H1 (cell line): ENCODE measurements around the gene IL1RL1. TPM values are rescaled to one million over a fixed set of nuclear protein-coding genes. Genes with fewer than 3 reads are reported as not detected.

Experiments used
- BACH1 ChIP-seq: IDR thresholded peaks from 2 replicates; pipeline ENCODE4 v1.6.1; 2012; ENCODE audit warnings: low read length, improper control_type of control experiment
- BCL11A ChIP-seq, 2 experiments: IDR thresholded peaks; one replicate each; pipeline ENCODE4 v1.6.1; 2011; ENCODE audit warnings: low read depth in 2 of 2, low read length in 2 of 2, mild to moderate bottlenecking in 2 of 2
- CHD1 ChIP-seq: IDR thresholded peaks from 2 replicates; pipeline ENCODE4 v1.6.1; 2012; ENCODE audit warnings: low read depth, low read length, improper control_type of control experiment
- CTBP2 ChIP-seq: IDR thresholded peaks from 2 replicates; pipeline ENCODE4 v1.7.0; 2011; ENCODE audit warnings: borderline replicate concordance, mild to moderate bottlenecking, moderate library complexity, mixed read lengths, low read length; ENCODE audit not compliant: insufficient read depth, insufficient read length
- EP300 ChIP-seq, 2 experiments: IDR thresholded peaks; 1 replicate in 1 of 2; 2 replicates in 1 of 2; pipeline ENCODE4 v1.6.1; 2011 to 2012; ENCODE audit warnings: low read depth in 2 of 2, low read length in 2 of 2, mild to moderate bottlenecking in 2 of 2, borderline replicate concordance in 1 of 2, inconsistent platforms in 1 of 2, moderate library complexity in 1 of 2
- EZH2 ChIP-seq: fragments of 200-600 bp; sonication (generic); IDR thresholded peaks from 2 replicates; pipeline ENCODE4 v1.7.1; 2012; ENCODE audit warnings: low read depth, mild to moderate bottlenecking, moderate library complexity, low read length, inconsistent platforms; ENCODE audit not compliant: severe bottlenecking
- GABPA ChIP-seq: IDR thresholded peaks from 2 replicates; pipeline ENCODE4 v1.6.1; 2011; ENCODE audit warnings: mild to moderate bottlenecking, low read length, moderate library complexity, borderline replicate concordance; ENCODE audit not compliant: insufficient read depth
- HDAC6 ChIP-seq: IDR thresholded peaks from one replicate; pipeline ENCODE4 v1.7.1; 2012; ENCODE audit warnings: low read depth, mild to moderate bottlenecking, inconsistent platforms, low read length, moderate library complexity
- JUND ChIP-seq: IDR thresholded peaks from 2 replicates; pipeline ENCODE4 v1.6.1; 2011; ENCODE audit warnings: mild to moderate bottlenecking, improper control_type of control experiment, low read length
- KDM1A ChIP-seq: fragments of 200-600, 300-600 bp; sonication (generic); IDR thresholded peaks from 2 replicates; pipeline ENCODE4 v1.7.1; 2016; ENCODE audit warnings: mild to moderate bottlenecking, low read length, borderline replicate concordance
- KDM5A ChIP-seq: fragments of 200-600 bp; IDR thresholded peaks from 2 replicates; pipeline ENCODE4 v1.7.1; 2012; ENCODE audit warnings: mild to moderate bottlenecking, low read length, inconsistent platforms, mixed read lengths
- POLR2A ChIP-seq, 2 experiments: IDR thresholded peaks; 1 replicate in 1 of 2; 2 replicates in 1 of 2; pipeline ENCODE4 v1.6.1; 2011; ENCODE audit warnings: low read depth in 2 of 2, low read length in 2 of 2, mild to moderate bottlenecking in 2 of 2; ENCODE audit errors: control extremely low read depth in 1 of 2
- RXRA ChIP-seq: IDR thresholded peaks from 2 replicates; pipeline ENCODE4 v1.6.1; 2011; ENCODE audit warnings: low read depth, mild to moderate bottlenecking, low read length, moderate library complexity; ENCODE audit not compliant: insufficient read depth
- SAP30 ChIP-seq: fragments of 300-600 bp; sonication (generic); IDR thresholded peaks from 2 replicates; pipeline ENCODE4 v1.7.1; 2012; ENCODE audit warnings: low read length, moderate library complexity, mild to moderate bottlenecking, inconsistent platforms; ENCODE audit not compliant: insufficient read depth, insufficient replicate concordance
- SIRT6 ChIP-seq: IDR thresholded peaks from one replicate; pipeline ENCODE4 v1.7.1; 2012; ENCODE audit warnings: low read length, inconsistent platforms
- SIX5 ChIP-seq: IDR thresholded peaks from 2 replicates; pipeline ENCODE4 v1.6.1; 2011; ENCODE audit warnings: mild to moderate bottlenecking, low read depth, low read length
- SRF ChIP-seq: IDR thresholded peaks from 2 replicates; pipeline ENCODE4 v1.6.1; 2011; ENCODE audit warnings: mild to moderate bottlenecking, low read depth, low read length, moderate library complexity
- TAF7 ChIP-seq: optimal IDR thresholded peaks from 2 replicates; pipeline ENCODE3; 2011; ENCODE audit warnings: low read depth, mild to moderate bottlenecking, inconsistent platforms, low read length, moderate library complexity, borderline replicate concordance
- polyA plus RNA-seq, 7 experiments: library from polyadenylated mRNA; depleted of rRNA in 3 of 7; stranded (reverse) in 5 of 7; unstranded in 2 of 7; fragments of >200 nt in 5 of 7; fragments of 200-250 nt in 2 of 7; gene quantifications; 1 replicate in 5 of 7; 2 replicates in 1 of 7; 4 replicates in 1 of 7; pipeline versions ENCODE4 v1.2.1 to v1.2.3, GENCODE V29; 2011 to 2013; ENCODE audit warnings: missing spikeins in 2 of 7, mixed read lengths in 2 of 7
- total RNA-seq: library from RNA; stranded (reverse); fragmentation: NEBNext Ultra II Directional; extraction: Animal tissue kit (Norgen Biotek cat#: 25700); gene quantifications from 2 replicates; pipeline ENCODE4 v1.2.1, GENCODE V29; 2021
- TF ChIP-seq, protein P1 (sequence below), 3 experiments: IDR thresholded peaks; 1 replicate in 2 of 3; 2 replicates in 1 of 3; pipeline versions ENCODE4 v1.5.1 to v1.6.1; 2011; ENCODE audit warnings: low read length in 3 of 3, mild to moderate bottlenecking in 3 of 3, inconsistent platforms in 2 of 3, low read depth in 1 of 3, moderate library complexity in 1 of 3; ENCODE audit not compliant: insufficient read depth in 1 of 3; ENCODE audit errors: control extremely low read depth in 1 of 3

Gene IL1RL1
- total and polyA plus RNA-seq, 2 of the 8 experiments (the other 6 are each of a cell fraction or from before 2014, with no cell fraction given): not detected

DNA sequence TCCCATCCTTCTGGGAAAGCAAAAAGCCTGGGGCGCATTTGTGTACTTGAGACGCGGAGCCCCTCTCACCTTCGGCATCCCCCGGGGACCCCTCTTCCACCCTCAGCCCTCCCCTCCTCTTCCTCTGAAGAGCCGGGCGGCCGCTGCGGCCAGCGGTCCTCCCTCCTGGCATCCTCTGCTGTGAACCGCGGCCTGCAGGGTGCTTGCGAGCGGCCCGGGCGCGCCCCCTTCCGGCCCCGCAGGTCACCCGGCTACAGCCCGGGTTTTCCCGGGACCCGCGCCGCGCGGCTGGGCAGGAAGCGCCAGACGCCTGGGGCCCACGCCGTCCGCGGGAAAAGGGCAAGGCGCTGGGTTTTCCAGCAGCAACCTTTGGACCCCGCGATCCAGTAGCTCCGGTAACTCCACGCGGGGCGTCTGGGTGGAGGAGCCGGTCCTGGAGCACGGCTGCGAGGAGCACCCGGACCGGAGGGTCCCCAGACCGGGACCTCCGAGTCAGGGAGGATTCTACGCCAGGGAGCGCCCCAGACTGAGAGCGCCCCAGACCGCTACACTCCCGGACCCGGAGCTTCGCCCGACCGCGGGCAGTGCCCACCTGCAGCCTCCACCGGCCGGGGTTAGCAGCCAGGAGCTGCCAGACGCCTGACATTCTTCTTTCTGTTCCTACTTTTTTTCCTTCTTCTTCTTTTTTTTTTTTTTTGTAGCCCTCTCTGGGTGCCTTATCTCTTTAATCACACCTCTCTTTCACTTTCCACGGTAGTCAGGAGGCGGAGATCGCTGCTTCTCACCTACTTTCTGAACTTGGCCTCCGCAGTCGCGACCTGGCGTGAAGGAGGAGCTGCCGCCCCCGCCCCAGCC lies 44.4 kb downstream of the IL1RL1 start, which contains the start of gene IL18R1 (continued):
- TF ChIP-seq SAP30 (no peak), KDM1A (0 out of 2 replicates have a peak, but pooled peaks have one; percentile 53), SIX5 (no peak), CHD1 (no peak), BCL11A (IDR thresholded peaks at IDR 0.05; ENCODE audit: low read depth in 2 of 2, low read length in 2 of 2) (no peak), SRF (no peak), HDAC6 (no peak), POLR2A (IDR thresholded peaks at IDR 0.05; ENCODE audit: control extremely low read depth in 1 of 2, low read depth in 2 of 2, low read length in 2 of 2) (no peak), KDM5A (no peak), BACH1 (0 out of 2 replicates have a peak, but pooled peaks have one; percentile 11), EZH2 (peak; percentile 23), JUND (no peak), TAF7 (no peak), EP300 (IDR thresholded peaks at IDR 0.05; ENCODE audit: borderline replicate concordance in 1 of 2, low read depth in 2 of 2, low read length in 2 of 2) (no peak), SIRT6 (no peak), CTBP2 (peak; percentile 35), GABPA (no peak), RXRA (no peak)
- TF ChIP-seq, protein P1, sequence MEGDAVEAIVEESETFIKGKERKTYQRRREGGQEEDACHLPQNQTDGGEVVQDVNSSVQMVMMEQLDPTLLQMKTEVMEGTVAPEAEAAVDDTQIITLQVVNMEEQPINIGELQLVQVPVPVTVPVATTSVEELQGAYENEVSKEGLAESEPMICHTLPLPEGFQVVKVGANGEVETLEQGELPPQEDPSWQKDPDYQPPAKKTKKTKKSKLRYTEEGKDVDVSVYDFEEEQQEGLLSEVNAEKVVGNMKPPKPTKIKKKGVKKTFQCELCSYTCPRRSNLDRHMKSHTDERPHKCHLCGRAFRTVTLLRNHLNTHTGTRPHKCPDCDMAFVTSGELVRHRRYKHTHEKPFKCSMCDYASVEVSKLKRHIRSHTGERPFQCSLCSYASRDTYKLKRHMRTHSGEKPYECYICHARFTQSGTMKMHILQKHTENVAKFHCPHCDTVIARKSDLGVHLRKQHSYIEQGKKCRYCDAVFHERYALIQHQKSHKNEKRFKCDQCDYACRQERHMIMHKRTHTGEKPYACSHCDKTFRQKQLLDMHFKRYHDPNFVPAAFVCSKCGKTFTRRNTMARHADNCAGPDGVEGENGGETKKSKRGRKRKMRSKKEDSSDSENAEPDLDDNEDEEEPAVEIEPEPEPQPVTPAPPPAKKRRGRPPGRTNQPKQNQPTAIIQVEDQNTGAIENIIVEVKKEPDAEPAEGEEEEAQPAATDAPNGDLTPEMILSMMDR (IDR thresholded peaks at IDR 0.05; ENCODE audit: control extremely low read depth in 1 of 3, insufficient read depth in 1 of 3, low read depth in 1 of 3, low read length in 3 of 3): peak; percentile 58 to 91 (median 77)
